Kidney glomerular epithelial cell (primary cell): ENCODE results near the gene NHLRC1.

Experiments used
- DNase-seq: peaks from one replicate; lab custom pipeline; 2025; lab: John Stamatoyannopoulos, UW

NHLRC1 gene

GRCh38 chr6:18139935-18140621, 17.6 kb upstream of the NHLRC1 start:
- no peak for DNase-seq

- DNase-seq: no peak
Observed at GRCh38 chr6:18138906-18139305, 16.4 kb upstream of the NHLRC1 start.

- no peak for DNase-seq
Observed at GRCh38 chr6:18136260-18136659, 13.8 kb upstream of the NHLRC1 start.

- no peak for DNase-seq
Observed at GRCh38 chr6:18135171-18135570, 12.7 kb upstream of the NHLRC1 start.

GRCh38 chr6:18132346-18132745, 9.9 kb upstream of the NHLRC1 start:
- no peak for DNase-seq

GRCh38 chr6:18126121-18126520, 3.6 kb upstream of the NHLRC1 start:
- no peak for DNase-seq

GRCh38 chr6:18121580-18122127, 823 bp downstream of the NHLRC1 start:
- DNase-seq: no peak

- DNase-seq: no peak
Observed at GRCh38 chr6:18119236-18119635, 3.2 kb downstream of the NHLRC1 start.

GRCh38 chr6:18118330-18118729, 4.1 kb downstream of the NHLRC1 start:
- no peak for DNase-seq

GRCh38 chr6:18117136-18117535, 5.3 kb downstream of the NHLRC1 start:
- DNase-seq: no peak

- DNase-seq: no peak
Observed at GRCh38 chr6:18115356-18115755, 7.1 kb downstream of the NHLRC1 start.

- no peak for DNase-seq
Observed at GRCh38 chr6:18110162-18110561, 12.3 kb downstream of the NHLRC1 start.

- DNase-seq: no peak
Observed at GRCh38 chr6:18107061-18107460, 15.4 kb downstream of the NHLRC1 start.

- no peak for DNase-seq
Observed at GRCh38 chr6:18102783-18103509, 19.5 kb downstream of the NHLRC1 start.

GRCh38 chr6:18101873-18102272, 20.6 kb downstream of the NHLRC1 start:
- no peak for DNase-seq

GRCh38 chr6:18101271-18101670, 21.2 kb downstream of the NHLRC1 start:
- no peak for DNase-seq

- no peak for DNase-seq
Observed at GRCh38 chr6:18100296-18100695, 22.2 kb downstream of the NHLRC1 start.

GRCh38 chr6:18099511-18099910, 23.0 kb downstream of the NHLRC1 start:
- DNase-seq: no peak

- no peak for DNase-seq
Observed at GRCh38 chr6:18096423-18096822, 26.1 kb downstream of the NHLRC1 start.

- no peak for DNase-seq
Observed at GRCh38 chr6:18091382-18091781, 31.1 kb downstream of the NHLRC1 start.

- no peak for DNase-seq
Observed at GRCh38 chr6:18090349-18090786, 32.1 kb downstream of the NHLRC1 start.

- DNase-seq: no peak
Observed at GRCh38 chr6:18088419-18089296, 33.8 kb downstream of the NHLRC1 start.
